Bone marrow (tissue), 2 donors: ENCODE data around the gene EVC2.

Source experiments
- DNase-seq, 2 donors: peaks; one replicate each; lab custom pipeline; 2025; lab: John Stamatoyannopoulos, UW

The EVC2 gene

DNA sequence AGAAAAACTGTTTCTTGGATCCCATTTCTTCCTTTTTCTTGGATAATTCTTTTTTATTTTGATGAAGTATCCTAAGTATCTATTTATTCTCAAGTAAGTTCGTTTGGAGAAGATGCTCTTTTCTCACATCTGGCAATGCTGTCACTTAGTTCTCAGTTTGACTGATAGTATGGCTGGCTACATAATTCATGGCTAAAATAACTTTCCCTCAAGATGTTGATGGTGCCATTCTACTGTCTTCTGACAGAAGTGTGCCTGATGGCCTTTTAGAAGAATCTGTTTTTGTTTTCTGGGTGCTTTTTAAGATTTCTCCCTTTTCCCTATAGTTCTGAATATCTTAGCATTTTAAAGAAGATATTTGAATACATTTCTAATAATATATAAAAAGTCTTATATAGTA, 41.6 kb downstream of the EVC2 start:
- no peak for DNase-seq

DNA sequence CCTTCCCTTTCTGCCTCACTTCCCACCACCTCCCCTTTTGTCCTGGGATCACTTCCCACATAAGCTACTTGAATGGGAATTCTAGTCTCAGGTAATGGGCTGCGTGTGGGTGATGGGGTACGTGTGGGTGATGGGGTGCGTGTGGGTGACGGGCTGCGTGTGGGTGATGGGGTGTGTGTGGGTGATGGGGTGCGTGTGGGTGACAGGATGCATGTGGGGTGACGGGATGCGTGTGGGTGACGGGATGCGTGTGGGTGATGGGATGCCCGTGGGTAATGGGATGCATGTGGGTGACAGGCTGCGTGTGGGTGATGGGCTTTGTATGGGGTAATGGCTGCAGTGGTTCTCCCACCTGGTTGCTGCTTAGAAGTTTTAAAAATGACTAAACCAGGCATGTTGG, 43.6 kb downstream of the EVC2 start:
- DNase-seq: no peak

DNA sequence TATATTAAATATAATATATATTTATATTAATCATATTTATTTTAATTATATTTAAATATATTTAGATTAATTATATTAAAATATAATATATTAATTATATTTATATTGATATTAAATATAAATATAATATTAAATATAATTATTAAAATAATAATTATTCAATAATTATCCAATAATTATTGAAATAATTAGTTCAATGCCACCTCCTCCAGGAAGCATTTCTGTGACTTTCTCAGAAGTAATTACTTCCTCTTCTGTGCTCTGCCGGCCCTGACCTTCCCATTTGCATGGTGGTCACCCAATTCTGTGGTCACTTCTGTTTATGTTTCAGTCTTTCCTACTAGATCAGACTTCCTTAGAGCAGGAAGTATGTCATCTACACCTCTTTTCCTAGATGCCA, 45.8 kb downstream of the EVC2 start:
- DNase-seq: no peak

DNA sequence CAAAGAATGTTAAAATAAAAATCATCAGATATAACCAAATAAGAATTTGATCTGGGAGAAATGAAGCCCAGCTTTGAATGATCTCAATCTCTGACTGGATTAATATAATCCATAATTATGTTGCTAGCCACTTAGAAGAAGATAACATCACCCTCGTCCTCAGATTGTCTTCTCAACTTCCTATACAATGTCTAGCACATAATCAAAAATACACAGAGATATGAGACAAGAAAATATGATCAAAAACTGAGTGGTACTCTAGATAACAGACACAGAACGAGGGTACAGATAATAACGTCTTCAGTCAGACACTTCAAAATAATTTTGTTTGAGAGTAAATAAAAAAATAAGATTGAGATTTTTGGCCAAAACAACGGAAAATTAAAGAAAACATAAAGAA, 47.1 kb downstream of the EVC2 start:
- no peak for DNase-seq

DNA sequence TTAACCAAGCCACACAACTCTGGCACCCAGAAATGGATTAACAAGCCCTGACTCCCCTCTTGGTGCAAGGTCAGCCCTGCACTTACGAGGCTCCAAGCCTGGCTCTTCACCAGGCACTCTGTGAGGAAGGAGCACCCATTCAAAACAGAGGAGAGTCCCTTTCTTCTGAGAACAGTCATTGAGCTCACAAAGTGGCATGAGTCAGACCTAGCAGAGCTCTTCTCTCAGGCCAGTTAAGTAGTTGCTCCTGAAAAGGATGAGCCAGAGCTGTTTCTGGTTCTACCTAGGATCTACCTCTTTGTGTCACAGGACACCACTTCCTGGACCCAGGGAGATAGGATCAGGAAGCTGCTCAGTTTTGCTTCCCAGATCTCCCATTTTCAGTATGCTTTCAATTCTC, 48.2 kb downstream of the EVC2 start:
- DNase-seq: no peak

GRCh38 chr4:5658974-5659373, 49.4 kb downstream of the EVC2 start:
- DNase-seq: no peak

- DNase-seq: no peak
Measured at GRCh38 chr4:5656415-5656814, 51.9 kb downstream of the EVC2 start.

GRCh38 chr4:5654791-5655190, 53.6 kb downstream of the EVC2 start:
- DNase-seq: no peak

DNA sequence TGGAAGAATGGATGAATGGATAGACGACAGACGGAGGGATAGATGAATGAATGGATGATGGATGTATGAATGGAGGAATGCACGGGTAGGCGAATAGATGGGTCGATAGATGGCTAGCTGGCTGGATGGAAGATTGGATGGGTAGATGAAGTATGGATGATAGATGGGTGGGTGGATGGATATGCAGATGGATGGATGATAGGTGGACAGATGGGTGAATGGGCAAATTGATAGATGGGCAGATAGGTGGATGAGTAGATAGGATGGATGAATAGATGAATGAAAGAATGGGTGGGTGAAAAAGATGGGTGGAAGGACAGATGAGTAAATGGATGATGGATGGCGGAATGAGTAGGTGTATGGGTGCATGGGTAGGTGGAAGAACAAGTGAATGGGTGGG, 57.3 kb downstream of the EVC2 start:
- no peak for DNase-seq

DNA sequence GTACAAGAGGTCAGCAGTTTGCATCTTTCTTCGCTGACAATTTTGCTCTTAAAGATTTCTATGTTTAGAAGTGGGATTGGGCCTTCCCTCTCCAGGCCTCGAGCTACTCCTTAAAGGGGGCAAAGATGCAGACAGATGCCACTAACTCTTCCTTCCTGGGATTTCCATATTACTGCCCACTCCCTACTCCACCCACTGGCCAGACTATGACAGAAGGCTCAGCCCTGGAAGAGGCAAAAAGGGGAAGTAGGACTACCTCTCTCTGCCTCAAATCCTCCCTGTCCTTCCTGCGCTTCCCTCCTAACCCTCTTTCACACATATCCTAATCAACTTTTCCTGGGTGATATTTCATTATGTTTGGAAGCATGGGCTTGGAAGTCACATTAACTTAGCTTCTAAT, 58.3 kb downstream of the EVC2 start:
- no peak for DNase-seq

GRCh38 chr4:5647351-5647750, 61.0 kb downstream of the EVC2 start:
- no peak for DNase-seq

GRCh38 chr4:5640096-5640495, 68.3 kb downstream of the EVC2 start:
- DNase-seq: no peak

GRCh38 chr4:5639556-5639955, 68.8 kb downstream of the EVC2 start:
- DNase-seq: no peak

DNA sequence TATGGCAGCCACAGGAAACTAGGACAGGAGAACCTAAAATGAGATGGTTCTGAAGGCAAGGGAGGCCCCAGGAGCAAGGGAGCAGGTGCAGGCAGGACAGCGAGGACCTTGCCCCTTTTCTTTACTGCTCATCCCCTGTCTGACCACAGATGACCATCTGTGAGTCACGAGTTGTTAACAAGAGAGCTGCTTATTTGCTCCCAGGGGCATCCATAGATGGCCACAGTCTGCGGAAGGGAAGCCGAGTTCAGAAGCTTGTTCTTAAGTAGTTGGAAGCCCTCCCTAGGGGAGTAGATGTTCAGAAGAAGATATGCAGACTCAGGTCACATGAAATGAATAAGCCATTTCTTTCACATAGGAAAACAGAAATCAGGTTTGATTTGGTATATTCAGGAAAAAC, 69.4 kb downstream of the EVC2 start:
- DNase-seq: no peak

GRCh38 chr4:5638316-5638715, 70.0 kb downstream of the EVC2 start:
- DNase-seq: no peak

- DNase-seq: no peak
Measured at GRCh38 chr4:5636766-5637670, 71.3 kb downstream of the EVC2 start.

- no peak for DNase-seq
Measured at GRCh38 chr4:5635826-5636195, 72.5 kb downstream of the EVC2 start.

GRCh38 chr4:5632571-5632970, 75.8 kb downstream of the EVC2 start:
- DNase-seq: no peak

DNA sequence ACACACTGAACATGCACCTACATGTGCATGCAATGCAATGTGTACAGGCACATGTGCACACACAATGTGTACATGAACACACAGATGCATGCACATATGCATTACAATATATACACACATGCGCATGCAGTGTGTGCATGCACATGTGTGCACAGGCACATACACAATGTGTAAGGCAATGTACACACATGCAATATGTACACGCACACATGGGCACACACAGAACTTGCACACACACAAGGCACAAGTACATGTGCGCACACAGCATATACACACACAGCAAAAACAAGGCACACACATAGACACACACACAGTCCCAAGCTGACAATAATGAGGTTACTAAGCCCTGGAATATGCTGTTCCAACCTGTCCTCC, 76.3 kb downstream of the EVC2 start:
- DNase-seq: no peak

DNA sequence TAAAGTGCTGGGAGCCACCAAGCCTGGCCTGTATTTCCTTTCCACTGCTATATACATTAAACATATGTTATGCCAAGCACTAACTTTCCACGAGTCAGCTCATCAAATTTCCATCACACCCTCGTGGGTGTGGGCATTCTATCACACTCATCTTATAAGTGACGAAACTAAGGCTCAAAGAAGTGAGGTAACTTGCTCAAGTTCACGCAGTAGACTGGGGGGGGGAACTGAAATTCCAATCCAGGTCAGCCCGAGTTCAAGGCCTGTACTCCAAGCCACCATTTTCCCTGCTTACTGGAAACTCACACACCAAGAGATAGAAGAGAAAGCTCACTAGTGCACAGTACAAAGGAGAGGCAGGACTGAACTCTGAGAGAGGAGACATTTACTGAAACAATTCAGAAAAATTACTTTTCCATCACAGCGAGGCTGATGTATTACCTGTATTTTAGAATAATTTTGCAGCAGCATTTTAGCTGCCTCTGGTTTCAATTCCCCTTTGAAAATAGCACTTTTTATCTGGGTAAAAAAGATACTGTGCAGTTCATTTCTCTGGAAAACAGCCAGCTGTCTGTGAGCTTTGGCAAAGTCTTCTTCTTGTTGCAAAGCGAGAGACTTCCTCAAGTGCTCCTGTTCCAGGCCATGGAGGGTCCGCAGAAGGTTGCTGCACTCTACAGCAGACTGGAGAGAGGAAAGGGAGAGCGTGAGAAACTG, 76.8 kb downstream of the EVC2 start:
- no peak for DNase-seq

DNA sequence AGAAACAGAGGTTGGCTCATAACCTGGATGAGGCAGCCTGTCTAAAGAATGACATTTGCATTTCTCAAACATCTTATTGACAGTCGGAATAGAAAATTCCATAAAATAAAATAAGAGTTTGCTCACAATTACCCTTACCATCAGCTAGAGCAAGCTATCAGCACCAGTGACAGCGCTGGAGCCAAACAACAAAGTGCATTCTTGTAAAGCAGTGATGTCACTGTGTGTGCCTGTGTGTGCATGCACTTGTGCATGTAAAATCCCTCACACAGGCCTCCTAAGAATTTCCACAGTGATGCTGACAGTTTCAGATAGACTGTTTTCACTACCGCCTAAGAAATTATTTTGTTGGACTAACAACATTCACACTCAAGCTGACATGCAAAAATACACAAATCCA, 77.6 kb downstream of the EVC2 start:
- DNase-seq: no peak

DNA sequence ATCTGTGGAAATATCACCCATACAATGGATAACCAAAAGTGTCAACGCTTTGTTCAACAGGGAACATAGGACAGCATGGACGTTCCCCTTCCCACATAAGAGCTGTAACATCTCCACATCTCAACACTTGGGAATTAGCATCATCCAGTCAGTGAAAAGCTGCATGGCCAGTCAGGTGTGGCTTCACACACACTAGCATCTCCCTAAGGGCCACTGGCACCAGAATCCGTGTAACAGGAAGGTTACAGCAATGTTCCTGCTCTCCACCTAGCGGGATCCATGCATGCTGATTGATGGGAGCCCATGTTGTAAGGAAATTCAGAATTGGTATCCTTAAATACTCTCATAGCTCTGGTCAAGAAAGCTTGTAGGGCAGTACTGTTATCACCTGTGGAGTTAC, 78.8 kb downstream of the EVC2 start:
- DNase-seq: no peak

DNA sequence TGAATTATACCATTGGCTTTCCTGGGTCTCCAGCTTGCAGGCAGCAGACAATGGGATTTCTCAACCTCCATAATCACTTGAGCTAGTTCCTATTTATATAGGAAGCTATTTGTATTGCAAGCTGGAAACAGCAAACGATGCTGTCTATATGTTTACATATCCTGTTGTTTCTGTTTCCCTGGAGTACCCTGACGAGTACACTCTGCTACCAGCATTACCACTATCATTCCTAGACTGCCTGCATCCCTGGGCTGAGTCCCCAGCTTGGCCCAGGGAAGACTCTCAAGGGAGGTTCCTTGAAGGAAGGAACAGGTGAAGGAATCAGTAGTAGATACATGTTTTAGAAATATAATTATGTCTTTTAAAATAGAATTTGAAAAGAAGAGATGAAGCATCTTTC, 81.4 kb downstream of the EVC2 start:
- no peak for DNase-seq

DNA sequence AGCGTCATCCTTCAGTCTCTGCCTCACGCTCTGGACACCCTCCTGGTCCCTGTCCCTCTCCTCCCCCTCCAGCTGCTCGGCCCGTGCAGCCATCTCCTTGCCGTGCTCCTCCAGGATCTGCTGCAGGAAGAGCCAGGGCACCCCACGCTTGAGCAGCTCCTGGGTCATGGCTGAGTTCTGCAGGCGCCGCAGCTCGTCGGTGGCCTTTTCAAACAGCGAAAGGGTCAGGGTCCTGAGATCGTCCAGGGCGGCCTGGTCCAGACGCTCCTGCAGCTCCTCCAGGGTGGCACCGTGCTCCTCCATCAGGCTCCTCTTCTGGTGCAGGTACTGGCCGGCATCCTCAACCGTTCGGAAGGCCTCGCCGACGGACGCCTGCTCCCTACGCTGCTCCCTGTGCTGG, 85.8 kb downstream of the EVC2 start:
- DNase-seq: no peak
